H1 (cell line): ENCODE measurements around the gene GNL2.

Source experiments
- CBX8 ChIP-seq: fragments of 300-800, 300-1000 bp; sonication (generic); IDR thresholded peaks from 2 replicates; pipeline ENCODE4 v1.7.1; 2016; ENCODE audit warnings: low read depth, low read length, borderline replicate concordance
- EZH2 ChIP-seq: fragments of 200-600 bp; sonication (generic); IDR thresholded peaks from 2 replicates; pipeline ENCODE4 v1.7.1; 2012; ENCODE audit warnings: low read depth, mild to moderate bottlenecking, moderate library complexity, low read length, inconsistent platforms; ENCODE audit not compliant: severe bottlenecking
- JUND ChIP-seq: IDR thresholded peaks from 2 replicates; pipeline ENCODE4 v1.6.1; 2011; ENCODE audit warnings: mild to moderate bottlenecking, improper control_type of control experiment, low read length
- KDM1A ChIP-seq: fragments of 200-600, 300-600 bp; sonication (generic); IDR thresholded peaks from 2 replicates; pipeline ENCODE4 v1.7.1; 2016; ENCODE audit warnings: mild to moderate bottlenecking, low read length, borderline replicate concordance
- KDM5A ChIP-seq: fragments of 200-600 bp; IDR thresholded peaks from 2 replicates; pipeline ENCODE4 v1.7.1; 2012; ENCODE audit warnings: mild to moderate bottlenecking, low read length, inconsistent platforms, mixed read lengths
- PHF8 ChIP-seq: fragments of 200-600 bp; sonication (generic); conservative IDR thresholded peaks from 2 replicates; pipeline ENCODE4 v1.7.1; 2012; ENCODE audit warnings: low read depth, mild to moderate bottlenecking, inconsistent platforms, low read length, moderate library complexity
- POLR2A ChIP-seq, 2 experiments: IDR thresholded peaks; 1 replicate in 1 of 2; 2 replicates in 1 of 2; pipeline ENCODE4 v1.6.1; 2011; ENCODE audit warnings: low read depth in 2 of 2, low read length in 2 of 2, mild to moderate bottlenecking in 2 of 2; ENCODE audit errors: control extremely low read depth in 1 of 2
- POLR2AphosphoS5 ChIP-seq: IDR thresholded peaks from 2 replicates; pipeline ENCODE4 v1.6.1; 2011; ENCODE audit warnings: low read depth, low read length
- RNF2 ChIP-seq: fragments of 200-900, 300-1000 bp; sonication (generic); IDR thresholded peaks from 2 replicates; pipeline ENCODE4 v1.7.1; 2016; ENCODE audit warnings: borderline replicate concordance, low read depth, mild to moderate bottlenecking, antibody characterized with exemption, low read length; ENCODE audit not compliant: poor library complexity, severe bottlenecking; ENCODE audit errors: missing control alignments
- SUZ12 ChIP-seq: fragments of 200-600 bp; sonication (generic); IDR thresholded peaks from 2 replicates; pipeline ENCODE4 v1.6.1; 2012; ENCODE audit warnings: mild to moderate bottlenecking, inconsistent platforms, low read length, moderate library complexity, mixed read lengths
- TCF12 ChIP-seq: IDR thresholded peaks from 2 replicates; pipeline ENCODE4 v1.6.1; 2011; ENCODE audit warnings: low read depth, mild to moderate bottlenecking, low read length
- TF ChIP-seq, protein P1 (sequence below): IDR thresholded peaks from 2 replicates; pipeline ENCODE4 v1.6.1; 2012; ENCODE audit warnings: low read length, inconsistent platforms
- TF ChIP-seq, protein P2 (sequence below), 3 experiments: IDR thresholded peaks; 1 replicate in 2 of 3; 2 replicates in 1 of 3; pipeline versions ENCODE4 v1.5.1 to v1.6.1; 2011; ENCODE audit warnings: low read length in 3 of 3, mild to moderate bottlenecking in 3 of 3, inconsistent platforms in 2 of 3, low read depth in 1 of 3, moderate library complexity in 1 of 3; ENCODE audit not compliant: insufficient read depth in 1 of 3; ENCODE audit errors: control extremely low read depth in 1 of 3
- TF ChIP-seq, protein P3 (sequence below): IDR thresholded peaks from 2 replicates; pipeline ENCODE4 v1.6.1; 2011; ENCODE audit warnings: low read depth, mild to moderate bottlenecking, low read length; ENCODE audit not compliant: insufficient read depth

DNA sequence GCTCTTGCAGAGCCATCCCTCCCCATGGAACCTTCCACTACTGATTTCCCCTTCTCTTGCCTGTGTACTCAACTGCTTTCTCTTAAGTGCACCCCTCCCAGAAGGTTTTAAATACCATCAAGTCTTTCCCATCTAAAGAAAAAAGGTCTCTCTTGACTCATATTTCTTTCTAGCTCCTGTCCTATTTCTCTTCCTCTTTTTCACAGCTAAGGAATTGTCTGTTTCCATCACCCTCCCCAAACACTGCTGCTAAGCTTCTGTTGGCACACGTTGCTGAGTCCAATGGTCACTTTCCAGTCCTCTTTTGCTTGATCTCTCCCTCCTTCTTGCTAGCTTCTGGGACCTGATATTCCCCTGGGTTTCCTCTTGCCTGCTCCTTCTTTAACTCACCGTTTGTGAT, 13.3 kb upstream of the GNL2 start:
- no peak for TF ChIP-seq POLR2A (IDR thresholded peaks at IDR 0.05; ENCODE audit: control extremely low read depth in 1 of 2, low read depth in 2 of 2, low read length in 2 of 2)
- TF ChIP-seq KDM5A: no peak
- no peak for TF ChIP-seq RNF2
- no peak for TF ChIP-seq POLR2AphosphoS5
- TF ChIP-seq KDM1A: no peak
- no peak for TF ChIP-seq SUZ12
- TF ChIP-seq EZH2: no peak
- no peak for TF ChIP-seq PHF8
- TF ChIP-seq, protein P1, sequence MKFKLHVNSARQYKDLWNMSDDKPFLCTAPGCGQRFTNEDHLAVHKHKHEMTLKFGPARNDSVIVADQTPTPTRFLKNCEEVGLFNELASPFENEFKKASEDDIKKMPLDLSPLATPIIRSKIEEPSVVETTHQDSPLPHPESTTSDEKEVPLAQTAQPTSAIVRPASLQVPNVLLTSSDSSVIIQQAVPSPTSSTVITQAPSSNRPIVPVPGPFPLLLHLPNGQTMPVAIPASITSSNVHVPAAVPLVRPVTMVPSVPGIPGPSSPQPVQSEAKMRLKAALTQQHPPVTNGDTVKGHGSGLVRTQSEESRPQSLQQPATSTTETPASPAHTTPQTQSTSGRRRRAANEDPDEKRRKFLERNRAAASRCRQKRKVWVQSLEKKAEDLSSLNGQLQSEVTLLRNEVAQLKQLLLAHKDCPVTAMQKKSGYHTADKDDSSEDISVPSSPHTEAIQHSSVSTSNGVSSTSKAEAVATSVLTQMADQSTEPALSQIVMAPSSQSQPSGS: no peak
- TF ChIP-seq TCF12: no peak
- TF ChIP-seq CBX8: no peak
- no peak for TF ChIP-seq JUND
- TF ChIP-seq, protein P2, sequence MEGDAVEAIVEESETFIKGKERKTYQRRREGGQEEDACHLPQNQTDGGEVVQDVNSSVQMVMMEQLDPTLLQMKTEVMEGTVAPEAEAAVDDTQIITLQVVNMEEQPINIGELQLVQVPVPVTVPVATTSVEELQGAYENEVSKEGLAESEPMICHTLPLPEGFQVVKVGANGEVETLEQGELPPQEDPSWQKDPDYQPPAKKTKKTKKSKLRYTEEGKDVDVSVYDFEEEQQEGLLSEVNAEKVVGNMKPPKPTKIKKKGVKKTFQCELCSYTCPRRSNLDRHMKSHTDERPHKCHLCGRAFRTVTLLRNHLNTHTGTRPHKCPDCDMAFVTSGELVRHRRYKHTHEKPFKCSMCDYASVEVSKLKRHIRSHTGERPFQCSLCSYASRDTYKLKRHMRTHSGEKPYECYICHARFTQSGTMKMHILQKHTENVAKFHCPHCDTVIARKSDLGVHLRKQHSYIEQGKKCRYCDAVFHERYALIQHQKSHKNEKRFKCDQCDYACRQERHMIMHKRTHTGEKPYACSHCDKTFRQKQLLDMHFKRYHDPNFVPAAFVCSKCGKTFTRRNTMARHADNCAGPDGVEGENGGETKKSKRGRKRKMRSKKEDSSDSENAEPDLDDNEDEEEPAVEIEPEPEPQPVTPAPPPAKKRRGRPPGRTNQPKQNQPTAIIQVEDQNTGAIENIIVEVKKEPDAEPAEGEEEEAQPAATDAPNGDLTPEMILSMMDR (IDR thresholded peaks at IDR 0.05; ENCODE audit: control extremely low read depth in 1 of 3, insufficient read depth in 1 of 3, low read depth in 1 of 3, low read length in 3 of 3): no peak
- TF ChIP-seq, protein P3, sequence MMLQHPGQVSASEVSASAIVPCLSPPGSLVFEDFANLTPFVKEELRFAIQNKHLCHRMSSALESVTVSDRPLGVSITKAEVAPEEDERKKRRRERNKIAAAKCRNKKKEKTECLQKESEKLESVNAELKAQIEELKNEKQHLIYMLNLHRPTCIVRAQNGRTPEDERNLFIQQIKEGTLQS: no peak
